ENCODE measurements around the gene ACKR3.

DNA sequence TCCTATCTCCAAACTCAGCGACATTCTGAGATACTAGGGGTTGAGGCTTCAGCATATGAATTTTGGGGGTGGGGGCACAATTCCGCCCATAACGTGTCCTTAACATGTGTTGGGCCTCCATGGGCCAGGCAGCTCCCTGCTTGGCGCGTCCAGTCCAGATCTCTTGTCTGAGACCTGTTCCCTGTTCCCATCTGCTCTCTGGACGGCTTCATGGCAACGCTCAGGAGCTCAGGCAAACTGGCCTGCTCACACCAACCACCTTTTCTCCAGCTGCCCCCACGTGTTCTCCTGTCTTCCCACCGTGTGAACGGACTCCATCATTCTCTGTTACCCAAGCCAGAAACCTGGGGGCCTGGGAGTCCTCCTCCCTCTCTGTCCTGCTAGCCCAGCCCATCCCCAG, 36.4 kb downstream of the ACKR3 start:
- TF ChIP-seq, protein P1, sequence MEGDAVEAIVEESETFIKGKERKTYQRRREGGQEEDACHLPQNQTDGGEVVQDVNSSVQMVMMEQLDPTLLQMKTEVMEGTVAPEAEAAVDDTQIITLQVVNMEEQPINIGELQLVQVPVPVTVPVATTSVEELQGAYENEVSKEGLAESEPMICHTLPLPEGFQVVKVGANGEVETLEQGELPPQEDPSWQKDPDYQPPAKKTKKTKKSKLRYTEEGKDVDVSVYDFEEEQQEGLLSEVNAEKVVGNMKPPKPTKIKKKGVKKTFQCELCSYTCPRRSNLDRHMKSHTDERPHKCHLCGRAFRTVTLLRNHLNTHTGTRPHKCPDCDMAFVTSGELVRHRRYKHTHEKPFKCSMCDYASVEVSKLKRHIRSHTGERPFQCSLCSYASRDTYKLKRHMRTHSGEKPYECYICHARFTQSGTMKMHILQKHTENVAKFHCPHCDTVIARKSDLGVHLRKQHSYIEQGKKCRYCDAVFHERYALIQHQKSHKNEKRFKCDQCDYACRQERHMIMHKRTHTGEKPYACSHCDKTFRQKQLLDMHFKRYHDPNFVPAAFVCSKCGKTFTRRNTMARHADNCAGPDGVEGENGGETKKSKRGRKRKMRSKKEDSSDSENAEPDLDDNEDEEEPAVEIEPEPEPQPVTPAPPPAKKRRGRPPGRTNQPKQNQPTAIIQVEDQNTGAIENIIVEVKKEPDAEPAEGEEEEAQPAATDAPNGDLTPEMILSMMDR (IDR thresholded peaks at IDR 0.05) = no peak
- no peak for TF ChIP-seq POLR2A (IDR thresholded peaks at IDR 0.05)

Measured in breast epithelium (tissue), 3 donors.